Measurements from ENCODE around the gene ATP1B2.

ATP1B2 gene

GRCh38 chr17:7654832-7655540 is 4.3 kb downstream of the ATP1B2 start:
- no peak for ATAC-seq

GRCh38 chr17:7655541-7655840 is 4.8 kb downstream of the ATP1B2 start:
- TF ChIP-seq ZC3H10 (CRISPR knock-in tag; IDR thresholded peaks at IDR 0.05) (no peak), PATZ1 (CRISPR knock-in tag; IDR thresholded peaks at IDR 0.05; ENCODE audit: borderline replicate concordance) (no peak)
- ATAC-seq: no peak

More at GRCh38 chr17:7654832-7655540, 4.3 kb downstream of the ATP1B2 start:
- TF ChIP-seq PPARA (CRISPR knock-in tag; IDR thresholded peaks at IDR 0.05; ENCODE audit: borderline replicate concordance) (no peak), ISL1 (CRISPR knock-in tag; IDR thresholded peaks at IDR 0.05) (no peak), TOX (CRISPR knock-in tag; IDR thresholded peaks at IDR 0.05; ENCODE audit: borderline replicate concordance) (no peak), GLIS3 (CRISPR knock-in tag; IDR thresholded peaks at IDR 0.05) (no peak), TCF4 (CRISPR knock-in tag; IDR thresholded peaks at IDR 0.05; ENCODE audit: borderline replicate concordance) (no peak), CREB5 (CRISPR knock-in tag; IDR thresholded peaks at IDR 0.05; ENCODE audit: low read depth) (no peak), ZNF565 (CRISPR knock-in tag; conservative IDR thresholded peaks at IDR 0.05; ENCODE audit: low read depth) (no peak), TSHZ2 (CRISPR knock-in tag; IDR thresholded peaks at IDR 0.05) (no peak), SNAI2 (CRISPR knock-in tag; IDR thresholded peaks at IDR 0.05) (no peak), RARB (CRISPR knock-in tag; IDR thresholded peaks at IDR 0.05) (no peak), ZNF8 (CRISPR knock-in tag; IDR thresholded peaks at IDR 0.05) (no peak), ZFP3 (CRISPR knock-in tag; IDR thresholded peaks at IDR 0.05) (no peak), ZC3H10 (CRISPR knock-in tag; IDR thresholded peaks at IDR 0.05) (no peak), PATZ1 (CRISPR knock-in tag; IDR thresholded peaks at IDR 0.05; ENCODE audit: borderline replicate concordance) (no peak)

GRCh38 chr17:7656958-7657609 is 6.4 kb downstream of the ATP1B2 start:
- no peak for ATAC-seq
- no peak for TF ChIP-seq PATZ1 (CRISPR knock-in tag; IDR thresholded peaks at IDR 0.05; ENCODE audit: borderline replicate concordance)
- no peak for TF ChIP-seq GLIS3 (CRISPR knock-in tag; IDR thresholded peaks at IDR 0.05)
- no peak for TF ChIP-seq ISL1 (CRISPR knock-in tag; IDR thresholded peaks at IDR 0.05)
- TF ChIP-seq ZNF8 (CRISPR knock-in tag; IDR thresholded peaks at IDR 0.05): no peak
- TF ChIP-seq ZC3H10 (CRISPR knock-in tag; IDR thresholded peaks at IDR 0.05): no peak
- TF ChIP-seq BACH2 (CRISPR knock-in tag; IDR thresholded peaks at IDR 0.05; ENCODE audit: borderline replicate concordance): no peak
- no peak for TF ChIP-seq CREB5 (CRISPR knock-in tag; IDR thresholded peaks at IDR 0.05; ENCODE audit: low read depth)
- no peak for TF ChIP-seq TCF4 (CRISPR knock-in tag; IDR thresholded peaks at IDR 0.05; ENCODE audit: borderline replicate concordance)
- TF ChIP-seq ZNF70 (CRISPR knock-in tag; IDR thresholded peaks at IDR 0.05): no peak
- TF ChIP-seq ARNTL (CRISPR knock-in tag; IDR thresholded peaks at IDR 0.05; ENCODE audit: borderline replicate concordance, low read depth): no peak

All from SK-N-SH treated with all-trans-retinoic acid at 6 μM for 48 hours (cell line).